Cerebellar nuclear complex (tissue), 1 donor: ENCODE measurements around the gene OLFML2A.

Experiments used
- DNase-seq, 2 experiments: peaks; one replicate each; lab custom pipeline; 2025; lab: John Stamatoyannopoulos, UW

The OLFML2A gene

DNA sequence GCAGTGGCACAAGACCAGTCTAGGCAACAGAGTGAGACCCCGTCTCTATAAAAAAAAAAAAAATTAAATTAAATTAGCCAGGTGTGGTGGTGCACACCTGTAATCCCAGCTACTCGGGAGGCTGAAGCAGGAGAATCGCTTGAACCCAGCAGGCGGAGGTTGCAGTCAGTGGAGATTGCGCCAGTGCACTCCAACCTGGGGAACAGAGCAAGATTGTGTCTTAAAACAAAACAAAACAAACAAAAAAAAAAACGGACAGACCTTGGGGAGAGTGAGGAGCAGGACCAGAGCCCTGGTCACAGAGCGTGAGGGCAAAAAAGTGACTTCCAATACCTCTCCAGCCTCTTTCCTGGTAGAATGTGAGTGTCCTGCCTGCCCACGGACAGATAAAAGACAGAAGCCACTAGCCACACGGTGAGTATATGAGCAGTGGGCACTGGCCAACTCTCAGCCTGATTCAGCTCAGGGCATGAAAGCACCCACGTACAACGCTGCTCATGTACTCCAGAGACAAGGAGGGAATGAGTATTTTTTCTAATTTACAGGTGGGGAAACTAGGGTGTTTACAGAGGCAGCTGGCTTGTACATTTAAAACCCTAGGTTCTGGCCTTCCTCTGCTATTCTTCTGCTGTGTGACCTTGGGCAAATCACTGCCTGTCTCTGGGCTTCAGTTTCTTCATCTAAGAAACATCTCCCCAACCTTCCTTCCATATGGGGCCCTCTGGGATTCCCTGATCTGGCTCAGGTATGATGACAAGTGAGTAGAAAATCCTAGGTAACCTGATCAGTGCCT is 1.8 kb downstream of the OLFML2A start:
- no peak for DNase-seq

DNA sequence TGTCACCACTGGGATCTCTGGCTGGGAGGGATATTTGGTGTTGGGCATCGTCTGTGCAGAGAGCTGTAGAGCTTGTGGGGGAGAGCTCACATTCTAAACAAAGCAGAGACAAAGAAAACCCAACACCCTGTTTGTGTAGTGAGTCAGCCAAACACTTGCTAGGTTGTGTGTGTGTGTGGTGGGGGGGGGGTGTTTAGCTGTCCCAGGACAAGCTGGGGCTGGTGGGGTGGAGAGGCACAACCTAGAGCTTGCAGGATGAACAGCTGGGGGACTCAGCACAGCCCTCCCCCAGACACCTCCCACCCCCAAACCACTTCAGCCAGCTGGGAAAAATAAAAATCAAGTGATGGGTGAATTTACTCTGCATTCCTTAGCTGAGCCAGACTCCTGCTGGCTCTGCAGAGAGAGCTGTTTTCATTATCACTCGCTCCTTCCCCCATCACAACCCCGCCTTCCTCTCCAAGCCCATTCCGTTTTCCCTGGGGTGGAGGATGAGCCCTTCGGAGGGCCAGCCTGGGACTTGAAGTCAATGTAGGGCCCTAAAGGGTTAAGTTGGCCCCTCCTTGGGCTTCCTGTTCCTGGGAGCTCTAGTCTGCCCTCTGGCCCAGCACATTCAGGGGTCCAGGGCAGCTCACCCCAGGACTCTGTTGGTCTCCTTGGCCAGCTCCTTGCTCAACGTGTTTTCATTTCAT is 2.6 kb downstream of the OLFML2A start:
- no peak for DNase-seq

DNA sequence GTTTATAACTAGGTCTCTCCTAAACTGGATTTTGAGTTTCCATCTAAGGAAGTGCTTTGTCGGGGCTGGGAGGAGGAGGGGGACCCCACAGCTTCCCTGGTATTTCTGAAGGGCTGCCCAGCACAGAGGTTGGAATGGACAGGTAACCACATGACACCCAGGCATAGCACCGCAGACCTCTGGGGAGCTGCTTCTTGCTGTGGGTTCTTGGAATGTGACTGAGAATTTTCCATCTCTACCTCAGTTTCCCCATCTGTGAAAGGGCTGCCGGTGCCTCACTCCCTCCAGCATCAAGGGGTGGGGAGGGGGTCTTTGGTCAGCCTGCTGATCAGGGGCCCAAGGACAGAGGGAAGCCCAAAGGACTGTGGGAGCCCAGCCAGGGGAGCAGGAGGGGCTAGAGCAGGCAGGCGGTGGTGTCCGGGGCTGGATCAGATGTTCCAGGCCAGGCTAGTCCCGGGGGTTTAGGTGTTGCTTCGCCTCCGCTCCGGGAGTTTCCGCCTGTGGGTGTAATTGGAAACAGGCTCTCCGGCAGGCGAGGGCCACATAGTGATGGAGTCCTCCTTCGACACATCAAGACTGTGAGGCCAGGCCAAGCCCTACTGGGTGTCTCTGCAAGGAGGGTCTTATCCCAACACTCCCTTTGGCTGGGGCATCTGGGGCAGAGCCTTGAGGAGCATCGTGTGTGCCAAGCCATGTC is 3.3 kb downstream of the OLFML2A start:
- no peak for DNase-seq

DNA sequence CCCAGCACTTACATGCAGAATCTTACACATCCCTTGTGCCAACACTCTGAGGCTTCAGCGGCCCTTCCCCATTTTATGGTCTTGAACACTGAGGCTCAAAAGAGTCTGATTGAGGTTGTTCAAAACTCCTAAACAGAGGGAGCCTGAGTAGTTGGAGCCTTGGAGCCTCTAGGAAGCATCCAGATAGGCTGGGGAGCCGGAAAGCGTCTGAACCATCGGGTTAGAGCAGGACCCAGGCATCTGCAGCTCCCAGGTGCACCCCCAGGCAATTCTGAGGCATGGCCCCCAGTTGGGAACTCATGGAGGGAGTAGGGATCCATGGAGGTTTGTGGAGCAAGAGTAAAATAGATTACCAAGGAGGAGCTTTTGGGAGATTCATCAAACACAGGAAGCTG is 3.8 kb downstream of the OLFML2A start:
- no peak for DNase-seq

DNA sequence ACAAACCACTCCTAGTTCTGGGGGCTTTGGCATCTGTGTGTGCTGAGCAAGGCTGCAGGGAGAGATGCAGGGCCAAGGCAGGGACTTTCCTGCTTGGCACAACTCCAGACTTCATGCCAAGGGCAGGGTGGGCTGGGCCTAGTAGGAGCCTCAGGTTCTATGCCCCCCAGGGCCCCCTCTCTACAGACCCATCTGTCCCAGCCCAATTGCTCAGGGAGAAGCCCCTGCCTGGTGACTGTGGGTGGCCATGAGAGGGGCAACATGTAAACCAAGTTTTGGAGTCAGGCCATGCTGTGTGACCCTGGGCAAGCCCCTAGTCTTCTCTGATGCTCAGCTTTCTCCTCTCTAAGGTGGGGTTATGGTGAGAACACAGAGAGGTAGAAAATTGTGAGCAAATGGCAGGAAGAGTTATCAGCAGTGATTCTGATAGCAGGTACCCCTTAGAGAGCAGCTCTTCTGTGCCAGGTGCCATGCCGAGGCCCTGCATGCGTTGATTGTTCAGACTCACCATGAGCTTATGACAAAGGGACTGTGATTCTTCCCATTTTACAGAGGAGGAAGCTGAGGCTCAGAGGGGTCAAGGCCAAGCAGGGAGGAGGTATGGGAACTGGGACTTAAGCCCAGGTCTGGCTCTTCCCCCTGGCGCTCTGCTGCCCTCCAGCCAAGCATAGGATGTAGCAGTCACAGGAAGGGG is 5.2 kb downstream of the OLFML2A start:
- DNase-seq, result no peak

DNA sequence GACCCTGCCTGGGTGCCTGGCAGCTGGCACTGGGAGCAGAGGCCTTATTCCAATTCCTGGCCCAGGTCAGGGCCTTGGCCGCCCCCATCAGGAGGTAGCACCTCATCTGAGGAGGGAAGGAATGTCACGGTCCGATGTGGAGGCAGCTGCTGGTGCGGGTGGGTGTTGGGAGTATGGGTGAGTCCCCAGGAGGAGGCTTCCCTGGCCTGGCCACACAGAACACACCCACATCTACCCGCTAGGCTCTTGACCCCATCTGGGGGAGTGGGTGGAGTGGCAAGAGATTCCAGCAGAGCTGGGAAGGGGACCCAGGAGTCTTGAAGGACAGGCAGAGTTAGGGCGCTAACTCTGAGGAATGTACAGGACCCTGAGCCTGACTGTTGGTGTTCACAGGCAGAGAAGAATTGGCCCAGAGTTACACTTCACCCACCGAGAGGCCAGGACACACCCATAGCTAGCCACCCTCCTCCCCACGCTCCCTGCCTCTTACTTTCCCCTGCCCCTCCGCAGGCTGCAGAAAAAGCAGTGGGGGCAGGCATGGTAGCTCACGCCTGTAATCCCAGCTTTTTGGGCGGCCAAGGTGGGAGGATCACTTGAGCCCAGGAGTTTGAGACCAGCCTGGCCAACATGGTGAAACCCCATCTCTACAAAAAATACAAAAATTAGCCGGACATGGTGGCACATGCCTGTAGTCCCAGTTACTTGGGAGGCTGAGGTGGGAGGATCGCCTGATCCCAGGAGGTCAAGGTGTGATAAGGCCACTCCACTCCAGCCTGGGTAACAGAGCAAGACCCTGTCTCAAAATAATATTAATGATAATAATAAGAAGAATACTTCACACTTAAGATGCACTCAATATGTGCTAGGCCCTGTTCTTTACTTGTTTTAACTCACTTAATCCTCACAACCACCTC is 6.0 kb downstream of the OLFML2A start:
- DNase-seq, result no peak

DNA sequence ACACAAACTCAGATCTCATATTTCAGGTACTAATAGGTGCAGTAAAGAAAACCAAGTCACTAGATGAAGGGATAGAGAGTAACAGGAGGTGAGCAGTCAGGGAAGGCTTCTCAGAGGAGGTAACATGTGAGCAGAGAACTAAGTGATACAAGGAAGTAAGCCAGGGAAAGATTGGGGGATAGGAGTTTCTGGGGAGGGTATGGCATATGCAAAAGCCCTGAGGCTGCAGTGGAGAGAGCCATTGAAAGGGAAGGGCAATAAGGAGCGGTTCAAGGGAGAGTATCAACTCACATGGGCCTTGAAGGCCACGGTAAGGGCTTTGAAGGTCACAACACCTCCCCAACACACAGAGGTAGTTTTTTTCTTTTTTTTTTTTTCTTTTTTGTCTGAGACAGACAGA is 6.9 kb downstream of the OLFML2A start:
- no peak for DNase-seq

DNA sequence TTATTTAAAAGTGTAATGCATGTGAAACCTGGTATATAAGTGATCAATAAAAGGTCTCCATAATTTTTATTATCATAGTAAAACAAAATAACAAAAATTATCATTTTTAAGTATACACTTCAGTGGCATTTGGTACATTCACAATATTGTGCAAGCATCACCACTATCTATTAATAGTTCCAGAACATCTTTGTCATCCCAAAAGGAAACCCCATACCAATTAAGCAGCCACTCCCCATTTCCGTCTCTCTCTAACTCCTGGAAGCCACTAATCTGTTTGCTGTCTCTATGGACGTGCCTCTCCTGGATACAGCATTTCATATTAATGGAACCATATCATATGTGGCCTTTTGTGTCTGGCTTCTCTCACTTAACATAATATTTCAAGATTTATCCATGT is 7.6 kb downstream of the OLFML2A start:
- DNase-seq, result no peak

DNA sequence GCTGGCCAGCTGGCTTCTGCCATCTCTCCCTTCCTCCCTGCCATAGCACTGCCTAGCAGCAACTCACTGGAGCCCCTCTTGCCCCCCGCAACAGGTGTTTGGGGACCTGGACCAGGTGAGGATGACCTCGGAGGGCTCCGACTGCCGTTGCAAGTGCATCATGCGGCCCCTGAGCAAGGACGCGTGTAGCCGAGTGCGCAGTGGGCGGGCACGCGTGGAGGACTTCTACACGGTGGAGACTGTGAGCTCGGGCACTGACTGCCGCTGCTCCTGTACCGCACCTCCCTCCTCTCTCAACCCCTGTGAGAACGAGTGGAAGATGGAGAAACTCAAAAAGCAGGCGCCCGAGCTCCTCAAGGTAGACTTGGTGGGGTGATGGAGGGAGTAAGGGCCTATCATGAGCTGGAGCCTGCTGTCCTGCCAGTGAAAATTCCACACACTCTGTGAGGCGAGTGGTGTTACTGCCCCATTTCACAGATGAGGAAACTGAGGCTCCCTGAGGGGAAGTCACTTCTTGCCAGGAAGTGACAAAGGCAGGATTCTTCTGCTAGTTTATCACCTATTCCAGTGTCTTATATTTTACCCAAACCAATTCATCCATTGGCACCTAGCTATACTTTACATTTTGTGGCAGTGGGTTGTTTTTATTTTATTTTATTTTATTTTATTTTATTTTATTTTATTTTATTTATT is 10.1 kb downstream of the OLFML2A start:
- DNase-seq, result no peak

DNA sequence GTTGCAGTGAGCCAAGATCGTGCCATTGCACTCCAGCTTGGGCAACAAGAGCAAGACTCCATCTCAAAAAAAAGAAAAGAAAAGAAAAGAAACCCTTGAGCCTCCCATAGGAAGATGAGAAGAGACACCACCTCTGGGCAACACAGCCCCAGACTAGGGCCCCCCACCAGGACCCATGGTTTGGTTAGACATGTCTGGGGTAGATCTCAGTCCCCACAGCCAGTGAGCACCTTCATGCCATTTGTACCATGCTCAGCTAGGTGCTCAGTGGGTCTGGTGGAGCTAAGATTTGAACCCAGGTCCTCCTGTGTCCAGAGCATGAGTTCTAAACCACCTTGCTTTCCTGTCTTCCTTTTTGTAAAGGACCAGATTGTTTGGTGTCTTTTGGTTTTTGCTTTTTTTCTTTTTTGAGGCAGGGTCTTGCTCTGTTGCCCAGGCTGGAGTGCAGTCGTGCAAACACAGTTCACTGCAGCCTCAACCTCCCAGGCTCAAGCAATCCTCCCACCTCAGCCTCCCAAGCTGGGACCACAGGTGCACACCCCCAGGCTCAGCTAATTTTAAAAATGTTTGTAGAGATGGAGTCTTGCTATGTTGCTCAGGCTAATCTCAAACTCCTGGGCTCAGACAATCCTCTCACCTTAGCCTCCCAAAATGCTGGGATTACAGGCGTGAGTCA is 11.7 kb downstream of the OLFML2A start:
- no peak for DNase-seq

DNA sequence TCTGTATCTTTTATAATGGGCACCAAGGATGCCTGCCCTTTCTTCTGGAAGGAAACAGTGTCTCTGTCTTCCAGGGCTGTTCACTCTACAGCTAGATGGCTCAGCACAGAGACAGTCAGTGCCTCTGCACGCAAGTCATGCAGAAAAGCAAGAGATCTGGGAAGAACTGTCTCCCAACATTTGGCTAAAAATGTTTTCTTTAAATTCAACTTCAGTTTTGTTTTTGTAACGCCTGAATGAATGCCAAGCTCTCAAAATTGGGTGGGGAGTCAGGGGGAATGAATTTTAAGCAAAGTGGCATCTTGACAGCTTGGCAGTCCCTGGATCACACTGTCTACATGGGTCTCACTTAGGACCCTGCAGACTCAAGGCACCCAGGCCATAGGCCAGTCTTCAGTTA is 12.6 kb downstream of the OLFML2A start:
- DNase-seq, result no peak

DNA sequence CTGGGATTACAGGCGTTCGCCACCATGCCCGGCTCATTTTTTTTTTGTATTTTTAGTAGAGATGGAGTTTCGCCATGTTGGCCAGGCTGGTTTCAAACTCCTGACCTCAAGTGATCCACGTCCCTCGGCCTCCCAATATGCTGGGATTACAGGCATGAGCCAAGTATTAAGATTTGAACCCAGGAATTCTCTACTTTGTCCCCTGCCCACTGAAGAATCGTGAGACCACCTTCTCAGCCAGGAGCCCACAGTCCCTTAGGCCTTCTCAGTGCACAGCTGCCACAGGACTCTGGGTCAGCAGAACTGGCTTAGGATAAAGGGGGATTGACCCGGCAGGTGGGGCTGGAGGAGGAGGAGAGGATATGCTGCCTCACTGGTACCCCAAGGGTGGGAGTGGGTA is 13.4 kb downstream of the OLFML2A start:
- DNase-seq, result no peak

DNA sequence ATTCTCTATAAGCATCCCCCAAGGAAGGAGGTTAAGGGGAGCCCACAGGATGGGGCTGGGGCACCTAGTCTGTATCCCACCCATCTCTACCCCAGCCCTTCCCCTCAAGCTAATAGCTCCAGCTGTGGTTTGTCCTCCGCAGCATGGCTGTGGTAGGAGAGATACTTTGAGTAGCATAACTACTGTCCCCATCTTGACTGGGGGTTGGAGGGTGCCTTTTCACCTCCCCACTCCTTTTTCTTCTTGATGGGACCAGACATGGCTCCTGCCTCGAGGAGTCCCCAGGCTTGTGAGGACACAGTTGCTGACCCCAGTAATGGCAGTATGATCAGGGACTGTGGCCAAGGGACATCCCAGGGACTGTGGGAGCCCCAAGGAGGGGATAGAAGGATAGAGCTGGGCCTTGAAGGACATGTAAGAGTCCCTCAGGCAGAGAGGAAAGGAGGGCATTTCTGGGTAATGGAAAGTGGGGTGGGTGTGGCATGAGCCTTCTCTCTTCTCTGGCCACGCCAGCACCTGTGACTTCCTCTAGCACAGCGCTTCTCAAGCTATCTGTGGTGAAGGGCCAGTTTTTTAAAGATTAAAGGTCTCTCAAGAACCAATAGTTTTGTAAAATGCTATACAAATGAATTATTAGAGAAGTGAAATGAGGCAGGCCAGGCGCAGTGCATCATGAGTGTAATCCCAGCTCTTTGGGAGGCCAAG is 14.0 kb downstream of the OLFML2A start:
- no peak for DNase-seq

DNA sequence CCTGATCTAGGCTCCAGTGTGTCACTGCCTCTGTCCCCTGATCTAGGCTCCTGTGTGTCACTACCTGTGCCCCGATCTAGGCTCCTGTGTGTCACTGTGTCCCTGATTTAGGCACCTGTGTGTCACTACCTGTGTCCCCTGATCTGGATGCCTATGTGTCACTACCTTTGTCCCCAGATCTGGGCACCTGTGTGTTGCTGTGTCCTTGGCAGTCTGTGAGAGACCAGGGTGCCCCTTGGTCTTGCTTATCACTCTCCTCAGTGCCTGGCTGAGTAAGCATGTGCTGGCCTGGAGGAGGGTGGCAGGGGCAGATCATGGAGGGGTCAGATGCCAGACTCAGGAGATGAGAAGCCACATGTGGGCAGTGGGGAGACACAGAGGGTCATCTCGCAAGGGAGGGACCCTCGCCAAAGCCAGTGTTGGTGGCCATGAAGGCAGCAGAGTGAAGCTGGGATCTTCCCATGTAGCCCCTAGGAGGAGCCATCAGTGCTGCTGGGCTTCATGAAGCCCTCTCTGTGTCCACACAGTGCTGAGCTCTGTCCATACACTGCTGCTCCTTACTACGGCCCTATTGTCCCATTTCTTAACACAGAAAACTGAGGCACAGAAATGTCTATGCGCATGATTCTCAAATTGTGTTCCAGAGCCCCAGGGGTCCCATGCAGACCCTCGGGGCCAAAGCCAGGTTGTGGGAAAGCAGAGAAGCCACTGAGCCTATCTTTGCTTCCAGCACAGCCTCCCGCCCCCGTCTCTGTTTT is 15.5 kb downstream of the OLFML2A start:
- DNase-seq, result no peak

DNA sequence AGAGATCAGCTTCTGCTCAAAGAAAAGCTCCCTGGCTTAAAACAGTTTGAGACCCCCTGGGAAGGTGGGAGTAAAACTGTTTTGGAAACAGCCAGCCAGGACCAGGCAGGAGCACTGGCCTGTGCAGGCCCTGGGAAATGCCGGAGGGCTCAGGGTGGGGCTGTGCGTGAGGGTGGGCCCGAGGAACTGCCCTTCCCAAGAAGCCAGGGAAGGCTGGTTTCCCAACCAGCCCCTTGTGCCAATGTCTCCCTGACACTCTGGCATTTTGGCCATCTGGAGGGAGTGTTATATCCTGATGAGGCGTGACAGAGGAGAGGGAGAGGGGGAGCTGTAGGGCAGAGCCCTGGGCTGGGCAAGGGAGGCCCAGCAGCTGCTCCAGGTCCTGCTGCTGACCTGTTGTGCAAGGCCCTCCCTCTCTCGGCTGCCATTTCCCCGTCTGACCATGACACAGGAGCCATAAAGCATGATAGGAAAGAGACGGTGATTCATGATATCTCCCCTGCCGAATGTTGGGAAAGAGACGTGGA is 16.1 kb downstream of the OLFML2A start:
- no peak for DNase-seq

DNA sequence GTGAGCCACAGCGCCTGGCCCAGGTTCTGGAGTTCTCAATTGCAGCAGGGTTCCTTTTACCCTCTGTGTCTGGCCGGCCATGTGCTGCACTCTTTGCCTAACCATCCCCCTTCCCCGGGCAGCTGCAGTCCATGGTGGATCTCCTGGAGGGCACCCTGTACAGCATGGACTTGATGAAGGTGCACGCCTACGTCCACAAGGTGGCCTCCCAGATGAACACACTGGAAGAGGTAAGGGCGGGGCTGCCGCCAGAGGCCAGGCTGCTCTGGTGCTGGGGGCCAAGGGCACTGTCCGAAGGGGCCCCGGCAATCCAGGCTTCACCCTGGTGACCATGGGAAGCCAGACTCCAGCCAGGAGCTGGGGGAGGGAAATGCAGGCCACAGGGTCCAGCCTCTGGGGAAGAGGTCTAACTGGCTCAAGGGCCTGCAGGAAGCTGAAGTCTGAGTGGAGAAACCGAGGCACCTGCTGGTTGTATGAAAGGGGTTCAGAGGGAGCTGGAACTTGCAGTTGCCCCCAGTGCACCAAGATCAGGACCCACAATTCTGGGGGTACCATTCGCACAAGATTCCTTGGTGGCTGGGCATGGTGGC is 18.1 kb downstream of the OLFML2A start:
- no peak for DNase-seq

DNA sequence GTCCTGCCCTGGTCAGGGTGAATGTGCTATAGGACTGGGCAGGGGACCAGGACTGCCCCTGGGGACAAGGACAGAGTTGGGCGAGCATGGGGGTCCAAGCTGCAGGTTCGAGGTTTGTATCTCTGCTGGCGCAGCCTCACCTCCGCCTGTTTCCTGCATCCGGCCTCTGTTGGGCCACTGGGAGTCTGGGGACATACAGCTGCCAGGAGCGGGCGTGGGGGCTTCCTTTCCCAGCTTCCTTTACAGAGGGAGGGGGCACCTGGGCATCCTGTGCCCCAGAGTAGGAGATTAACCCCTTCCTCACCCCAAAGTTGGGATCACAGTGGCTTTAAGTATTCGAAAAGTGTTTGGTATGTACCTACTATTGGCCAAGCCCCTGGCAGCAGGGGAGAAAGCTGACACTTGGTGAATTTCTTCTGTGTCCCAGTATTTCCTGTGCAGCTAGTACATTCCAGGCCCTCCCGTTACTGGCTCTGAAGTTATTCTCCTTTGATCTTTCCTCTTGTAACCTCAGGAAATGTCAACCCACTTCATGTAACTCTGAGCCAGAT is 19.0 kb downstream of the OLFML2A start:
- no peak for DNase-seq
